Right atrium auricular region (tissue), 2 donors: ENCODE results near the gene DCANP1. TPM values are rescaled to one million over a fixed set of nuclear protein-coding genes. Genes with fewer than 3 reads are reported as not detected.

Experiments
- DNase-seq: peaks from one replicate; pipeline ENCODE4 v3.0.0-alpha.2; 2019; ENCODE audit warnings: low spot score
- H3K27ac ChIP-seq, 2 donors: fragments of 200-600 bp; sonication (generic); 1 replicate in 1 of 2; 2 replicates in 1 of 2; pipeline ENCODE4 v1.5.1; 2016 to 2019
- H3K27me3 ChIP-seq, 2 donors: fragments of 200-600 bp; sonication (generic); one replicate each; pipeline versions ENCODE4 v1.5.1 to v1.6.0; 2017 to 2019
- H3K36me3 ChIP-seq: fragments of 200-600 bp; sonication (generic); one replicate; pipeline ENCODE4 v1.5.1; 2016
- H3K4me1 ChIP-seq, 2 donors: fragments of 200-600 bp; sonication (generic); one replicate each; pipeline versions ENCODE4 v1.5.1 to v1.6.0; 2017 to 2019
- H3K4me3 ChIP-seq, 2 donors: fragments of 200-600 bp; sonication (generic); 1 replicate in 1 of 2; 2 replicates in 1 of 2; pipeline ENCODE4 v1.5.1; 2017 to 2019; ENCODE audit warnings: mild to moderate bottlenecking in 1 of 2, moderate library complexity in 1 of 2
- H3K9me3 ChIP-seq, 2 donors: fragments of 200-600 bp; sonication (generic); one replicate each; pipeline ENCODE4 v1.5.1; 2019
- total RNA-seq, 2 donors: library from RNA; depleted of rRNA; stranded (reverse); fragments of >200 nt; gene quantifications; one replicate each; pipeline ENCODE4 v1.1.0, GENCODE V29; 2016
- TF ChIP-seq, protein P1 (sequence below), 2 donors: fragments of 200-600 bp; sonication (generic); IDR thresholded peaks; one replicate each; pipeline ENCODE4 v1.5.1; 2019; ENCODE audit warnings: antibody characterized with exemption in 2 of 2

Gene DCANP1
- total RNA-seq, 2 donors from 2014 or later = not detected

- no peak for DNase-seq
- no peaks in the 10 kb centered on the region for H3K27me3 ChIP-seq
- no peaks in the 10 kb centered on the region for H3K36me3 ChIP-seq
- no peaks in the 10 kb centered on the region for H3K9me3 ChIP-seq
- no peaks in the 10 kb centered on the region for H3K4me1 ChIP-seq
- no peak overlapping the region for H3K4me3 ChIP-seq
- H3K27ac ChIP-seq = no peak overlapping the region
- TF ChIP-seq, protein P1, sequence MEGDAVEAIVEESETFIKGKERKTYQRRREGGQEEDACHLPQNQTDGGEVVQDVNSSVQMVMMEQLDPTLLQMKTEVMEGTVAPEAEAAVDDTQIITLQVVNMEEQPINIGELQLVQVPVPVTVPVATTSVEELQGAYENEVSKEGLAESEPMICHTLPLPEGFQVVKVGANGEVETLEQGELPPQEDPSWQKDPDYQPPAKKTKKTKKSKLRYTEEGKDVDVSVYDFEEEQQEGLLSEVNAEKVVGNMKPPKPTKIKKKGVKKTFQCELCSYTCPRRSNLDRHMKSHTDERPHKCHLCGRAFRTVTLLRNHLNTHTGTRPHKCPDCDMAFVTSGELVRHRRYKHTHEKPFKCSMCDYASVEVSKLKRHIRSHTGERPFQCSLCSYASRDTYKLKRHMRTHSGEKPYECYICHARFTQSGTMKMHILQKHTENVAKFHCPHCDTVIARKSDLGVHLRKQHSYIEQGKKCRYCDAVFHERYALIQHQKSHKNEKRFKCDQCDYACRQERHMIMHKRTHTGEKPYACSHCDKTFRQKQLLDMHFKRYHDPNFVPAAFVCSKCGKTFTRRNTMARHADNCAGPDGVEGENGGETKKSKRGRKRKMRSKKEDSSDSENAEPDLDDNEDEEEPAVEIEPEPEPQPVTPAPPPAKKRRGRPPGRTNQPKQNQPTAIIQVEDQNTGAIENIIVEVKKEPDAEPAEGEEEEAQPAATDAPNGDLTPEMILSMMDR (IDR thresholded peaks at IDR 0.05) = peak; percentile 75 to 84
These were observed 10.4 kb upstream of the DCANP1 start for GRCh38 chr5:135457424-135458071.

DNA sequence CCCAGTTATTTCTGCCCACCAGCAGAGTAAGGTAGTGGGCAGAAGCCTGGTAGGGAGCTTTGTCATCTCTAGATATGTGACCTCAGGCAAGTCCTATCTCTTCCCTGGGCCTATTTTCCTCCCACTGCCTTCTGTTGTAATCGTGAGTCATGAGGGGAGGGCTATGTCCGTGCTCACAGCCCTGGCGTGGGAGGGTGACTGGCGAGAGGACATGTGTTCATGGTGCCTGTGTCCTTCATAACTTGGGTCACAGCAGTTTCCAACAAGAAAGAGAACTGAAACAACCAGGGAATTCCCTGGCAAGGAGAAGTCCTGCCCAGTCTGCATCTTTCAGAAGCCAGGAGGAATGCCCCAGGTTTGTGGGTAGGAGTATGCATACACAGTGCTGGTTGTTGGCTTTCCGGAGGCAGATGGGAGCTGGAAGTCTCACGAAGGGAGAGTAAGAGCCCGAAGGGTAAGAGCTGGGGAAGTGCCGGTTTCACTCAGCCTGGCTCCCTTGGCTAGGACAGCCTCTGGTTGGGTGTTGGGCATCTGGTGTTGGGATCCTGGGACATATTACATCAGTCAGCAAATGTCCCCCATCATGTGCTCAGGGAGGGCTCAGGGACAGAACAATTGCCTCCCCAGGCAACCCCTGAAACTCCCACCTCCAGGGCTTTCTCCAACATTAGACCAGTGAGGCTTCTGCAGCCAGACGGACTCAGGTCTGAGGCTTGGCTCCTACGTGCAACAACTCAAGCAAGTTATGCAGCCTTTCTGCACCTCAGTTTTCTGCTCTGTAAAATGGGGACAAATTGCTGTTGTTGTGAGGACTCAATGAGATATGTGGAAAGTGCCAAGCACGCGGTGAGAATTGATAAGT lies 9.3 kb upstream of the DCANP1 start:
- Histone ChIP-seq H3K27ac (no peak overlapping the region), H3K27me3 (no peaks in the 10 kb centered on the region), H3K4me3 (no peak overlapping the region), H3K9me3 (no peaks in the 10 kb centered on the region), H3K36me3 (no peaks in the 10 kb centered on the region), H3K4me1 (no peaks in the 10 kb centered on the region)
- TF ChIP-seq, protein P1 (IDR thresholded peaks at IDR 0.05) = no peak
- peak; percentile 73 for DNase-seq

DNA sequence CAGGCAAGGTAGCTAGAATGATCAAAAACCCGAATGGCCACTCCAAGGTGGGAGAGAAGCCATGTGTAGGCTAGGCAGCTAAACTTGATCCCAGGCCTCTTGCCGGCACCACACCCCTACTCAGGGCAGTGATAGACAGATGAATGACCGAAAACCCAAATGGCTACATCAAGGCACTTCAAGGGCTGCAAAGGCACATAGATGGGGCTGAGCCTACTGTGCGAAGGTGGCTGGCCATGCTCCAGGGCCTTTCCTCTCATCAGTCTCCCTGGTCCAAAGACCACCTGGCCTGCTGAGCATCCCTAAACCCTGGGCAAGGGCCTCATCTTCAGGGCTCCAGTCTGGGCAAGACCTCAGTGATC lies 8.7 kb upstream of the DCANP1 start:
- H3K27me3 ChIP-seq = no peaks in the 10 kb centered on the region
- TF ChIP-seq, protein P1 (IDR thresholded peaks at IDR 0.05) = no peak
- H3K27ac ChIP-seq = no peak overlapping the region
- H3K36me3 ChIP-seq = no peaks in the 10 kb centered on the region
- DNase-seq = no peak
- H3K9me3 ChIP-seq = no peaks in the 10 kb centered on the region
- H3K4me1 ChIP-seq = no peaks in the 10 kb centered on the region
- no peak overlapping the region for H3K4me3 ChIP-seq

- Histone ChIP-seq H3K4me1 (no peaks in the 10 kb centered on the region), H3K27me3 (no peaks in the 10 kb centered on the region), H3K36me3 (no peaks in the 10 kb centered on the region), H3K4me3 (no peak overlapping the region), H3K27ac (no peak overlapping the region), H3K9me3 (no peaks in the 10 kb centered on the region)
- no peak for DNase-seq
- TF ChIP-seq, protein P1 (IDR thresholded peaks at IDR 0.05) = no peak
These were observed 7.8 kb upstream of the DCANP1 start for GRCh38 chr5:135454946-135455345.

- Histone ChIP-seq H3K4me3 (no peak overlapping the region), H3K4me1 (no peaks in the 10 kb centered on the region), H3K9me3 (no peaks in the 10 kb centered on the region), H3K27ac (no peak overlapping the region), H3K27me3 (no peaks in the 10 kb centered on the region), H3K36me3 (no peaks in the 10 kb centered on the region)
- no peak for DNase-seq
- TF ChIP-seq, protein P1 (IDR thresholded peaks at IDR 0.05) = no peak
These were observed 6.5 kb upstream of the DCANP1 start for GRCh38 chr5:135453613-135454012.
